ENCODE data around the gene ANKRD39.

The ANKRD39 gene

GRCh38 chr2:96832754-96833507, 24.9 kb downstream of the ANKRD39 start:
- CTCF ChIA-PET: no interaction called here
- no peak for TF ChIP-seq BHLHE40 (IDR thresholded peaks at IDR 0.05; ENCODE audit: borderline replicate concordance)
- no peak for TF ChIP-seq PKNOX1 (IDR thresholded peaks at IDR 0.05)
- TF ChIP-seq TARDBP (IDR thresholded peaks at IDR 0.05): no peak
- TF ChIP-seq ZNF384 (IDR thresholded peaks at IDR 0.05): no peak
- TF ChIP-seq CTBP1 (IDR thresholded peaks at IDR 0.05; ENCODE audit: borderline replicate concordance): no peak
- no peak for TF ChIP-seq ELF4 (IDR thresholded peaks at IDR 0.05)
- TF ChIP-seq FOXM1 (IDR thresholded peaks at IDR 0.05; ENCODE audit: borderline replicate concordance): no peak
- no peak for TF ChIP-seq NFRKB (IDR thresholded peaks at IDR 0.05)
- no peak for TF ChIP-seq ARNT (IDR thresholded peaks at IDR 0.05)
- no peak for TF ChIP-seq HDGF (IDR thresholded peaks at IDR 0.05; ENCODE audit: borderline replicate concordance)
- TF ChIP-seq SP1 (IDR thresholded peaks at IDR 0.05): no peak
- no peak for TF ChIP-seq LEF1 (IDR thresholded peaks at IDR 0.05; ENCODE audit: borderline replicate concordance)
- no peak for TF ChIP-seq L3MBTL2 (conservative IDR thresholded peaks at IDR 0.05)
- TF ChIP-seq FOXK2 (IDR thresholded peaks at IDR 0.05): no peak
- no peak for TF ChIP-seq FOXA1 (IDR thresholded peaks at IDR 0.05)
- TF ChIP-seq SUZ12 (IDR thresholded peaks at IDR 0.05): no peak
- no peak for DNase-seq (ENCODE audit: extremely low spot score)
- POLR2A ChIA-PET: interaction anchor here (1.8 kb wide), 1 partner anchor 16 kb away, joined by 4 read pairs; the partner anchor contains the start of gene CNNM3

DNA sequence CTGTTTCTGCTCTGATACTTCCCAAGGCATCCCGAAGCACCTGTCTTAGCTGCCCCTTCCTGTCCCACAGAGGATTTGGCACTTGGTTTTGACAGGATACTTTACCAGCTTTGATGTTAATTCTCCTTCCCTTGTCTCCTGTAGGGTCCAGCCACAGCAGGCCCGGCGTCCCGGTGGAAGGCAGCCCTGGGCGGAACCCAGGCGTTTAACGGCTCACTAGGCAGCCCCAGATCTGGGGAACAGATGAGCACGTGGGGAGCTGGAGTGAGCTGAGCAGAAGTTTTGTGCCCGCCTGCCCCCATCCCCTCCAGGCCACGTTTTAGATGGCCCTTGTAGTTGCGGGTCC, 25.4 kb downstream of the ANKRD39 start:
- no peak for DNase-seq (ENCODE audit: extremely low spot score)
- CTCF ChIA-PET: no interaction called here
- TF ChIP-seq CTBP1 (IDR thresholded peaks at IDR 0.05; ENCODE audit: borderline replicate concordance) (no peak), PKNOX1 (IDR thresholded peaks at IDR 0.05) (no peak)
- POLR2A ChIA-PET: interaction anchor here (1.8 kb wide), 1 partner anchor 16 kb away, joined by 4 read pairs; the partner anchor contains the start of gene CNNM3

- no peak for TF ChIP-seq SP1 (IDR thresholded peaks at IDR 0.05)
- no peak for TF ChIP-seq FOXA1 (IDR thresholded peaks at IDR 0.05)
- TF ChIP-seq NFRKB (IDR thresholded peaks at IDR 0.05): no peak
- POLR2A ChIA-PET: interaction anchor here (1.8 kb wide), 1 partner anchor 15 kb away, joined by 4 read pairs; the partner anchor contains the start of gene CNNM3
- CTCF ChIA-PET: no interaction called here
- no peak for DNase-seq (ENCODE audit: extremely low spot score)
Measured at GRCh38 chr2:96831679-96832078, 26.1 kb downstream of the ANKRD39 start.

GRCh38 chr2:96830044-96830562, 27.7 kb downstream of the ANKRD39 start:
- TF ChIP-seq TARDBP (IDR thresholded peaks at IDR 0.05): no peak
- TF ChIP-seq HDGF (IDR thresholded peaks at IDR 0.05; ENCODE audit: borderline replicate concordance): no peak
- no peak for TF ChIP-seq CTBP1 (IDR thresholded peaks at IDR 0.05; ENCODE audit: borderline replicate concordance)
- TF ChIP-seq ZNF384 (IDR thresholded peaks at IDR 0.05): no peak
- TF ChIP-seq ARNT (IDR thresholded peaks at IDR 0.05): no peak
- no peak for TF ChIP-seq NFRKB (IDR thresholded peaks at IDR 0.05)
- TF ChIP-seq ELF4 (IDR thresholded peaks at IDR 0.05): no peak
- TF ChIP-seq PKNOX1 (IDR thresholded peaks at IDR 0.05): no peak
- no peak for TF ChIP-seq SUZ12 (IDR thresholded peaks at IDR 0.05)
- no peak for DNase-seq (ENCODE audit: extremely low spot score)
- ChIA-PET POLR2A (no interaction called here), CTCF (no interaction called here)

DNA sequence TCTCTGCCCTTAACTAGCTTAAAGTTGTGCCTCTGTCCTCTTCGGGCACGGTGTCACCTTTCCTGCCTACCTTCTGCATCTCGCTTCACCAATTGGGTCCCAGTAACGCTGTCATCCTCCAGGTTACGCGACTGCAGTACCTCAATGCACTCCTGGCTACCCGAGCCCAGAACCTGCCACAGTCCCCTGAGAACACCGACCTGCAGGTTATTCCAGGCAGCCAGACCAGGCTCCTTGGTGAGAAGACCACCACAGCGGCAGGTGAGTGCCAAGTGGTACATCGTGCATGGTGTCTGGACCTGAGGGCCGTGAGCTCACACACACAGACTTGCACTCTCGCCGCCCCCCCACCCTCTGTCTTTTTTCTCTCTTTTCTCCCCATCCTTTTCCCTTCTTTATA, 28.9 kb downstream of the ANKRD39 start:
- DNase-seq (ENCODE audit: extremely low spot score): no peak
- POLR2A ChIA-PET: interaction anchor here (1.2 kb wide), 1 partner anchor 191 kb away, joined by 4 read pairs; no protein-coding TSS in a partner anchor
- CTCF ChIA-PET: interaction anchor here (0.6 kb wide), 1 partner anchor 37 kb away, joined by 3 read pairs; no protein-coding TSS in a partner anchor
- TF ChIP-seq BHLHE40 (IDR thresholded peaks at IDR 0.05; ENCODE audit: borderline replicate concordance) (no peak), FOXA1 (IDR thresholded peaks at IDR 0.05) (no peak), ELF4 (IDR thresholded peaks at IDR 0.05) (no peak), LEF1 (IDR thresholded peaks at IDR 0.05; ENCODE audit: borderline replicate concordance) (no peak), PKNOX1 (IDR thresholded peaks at IDR 0.05) (no peak), TARDBP (IDR thresholded peaks at IDR 0.05) (no peak), ARNT (IDR thresholded peaks at IDR 0.05) (no peak), FOXK2 (IDR thresholded peaks at IDR 0.05) (no peak), NFRKB (IDR thresholded peaks at IDR 0.05) (no peak), ZNF384 (IDR thresholded peaks at IDR 0.05) (no peak), FOXM1 (IDR thresholded peaks at IDR 0.05; ENCODE audit: borderline replicate concordance) (no peak), HDGF (IDR thresholded peaks at IDR 0.05; ENCODE audit: borderline replicate concordance) (no peak), L3MBTL2 (conservative IDR thresholded peaks at IDR 0.05) (no peak)

- TF ChIP-seq FOXK2 (IDR thresholded peaks at IDR 0.05) (no peak), SUZ12 (IDR thresholded peaks at IDR 0.05) (no peak), BHLHE40 (IDR thresholded peaks at IDR 0.05; ENCODE audit: borderline replicate concordance) (no peak), ARNT (IDR thresholded peaks at IDR 0.05) (no peak)
- POLR2A ChIA-PET: interaction anchor here (1.2 kb wide), 1 partner anchor 191 kb away, joined by 4 read pairs; no protein-coding TSS in a partner anchor
- CTCF ChIA-PET: interaction anchor here (0.6 to 0.7 kb wide), 2 partner anchors 11 to 36 kb away, joined by 3 read pairs; no protein-coding TSS in a partner anchor
- no peak for DNase-seq (ENCODE audit: extremely low spot score)
Measured at GRCh38 chr2:96828436-96828835, 29.4 kb downstream of the ANKRD39 start.
